Skeletal muscle satellite cell (primary cell): ENCODE data around the gene MYO5B.

ENCODE experiments used
- H3K27me3 ChIP-seq: 2 replicates; pipeline ENCODE4 v1.7.0; 2013; ENCODE audit warnings: low read length; ENCODE audit not compliant: control insufficient read depth, insufficient read depth
- H3K36me3 ChIP-seq: 2 replicates; pipeline ENCODE4 v1.7.0; 2013; ENCODE audit warnings: mild to moderate bottlenecking, control low read depth, low read length; ENCODE audit not compliant: insufficient read depth
- H3K4me1 ChIP-seq: 2 replicates; pipeline ENCODE4 v1.7.0; 2013; ENCODE audit warnings: low read length; ENCODE audit not compliant: control insufficient read depth, insufficient read depth
- H3K4me2 ChIP-seq: 2 replicates; pipeline ENCODE4 v1.7.0; 2013; ENCODE audit warnings: mild to moderate bottlenecking, low read length
- H3K4me3 ChIP-seq: 2 replicates; pipeline ENCODE4 v1.7.0; 2013; ENCODE audit warnings: low read length
- H3K9ac ChIP-seq: 2 replicates; pipeline ENCODE4 v1.7.0; 2013; ENCODE audit warnings: mild to moderate bottlenecking, low read depth, low read length, moderate library complexity
- H3K9me3 ChIP-seq: replicated peaks from 2 replicates; pipeline ENCODE4 v1.7.0; 2013; ENCODE audit warnings: mild to moderate bottlenecking, control low read depth, low read length

MYO5B gene

GRCh38 chr18:49959176-49959575 is 235.8 kb downstream of the MYO5B start:
- no peaks in the 10 kb centered on the region for H3K4me1 ChIP-seq
- H3K4me2 ChIP-seq: no peak overlapping the region
- no peaks in the 10 kb centered on the region for H3K9me3 ChIP-seq
- no peak overlapping the region for H3K4me3 ChIP-seq
- H3K9ac ChIP-seq: no peak overlapping the region
- H3K27me3 ChIP-seq: peaks cover 33% of the 10 kb centered on the region
- no peaks in the 10 kb centered on the region for H3K36me3 ChIP-seq

- no peak overlapping the region for H3K4me2 ChIP-seq
- peaks cover 47% of the 10 kb centered on the region for H3K27me3 ChIP-seq
- no peaks in the 10 kb centered on the region for H3K9me3 ChIP-seq
These were observed 239.7 kb downstream of the MYO5B start for GRCh38 chr18:49955263-49955662.

GRCh38 chr18:49953391-49953790 is 241.6 kb downstream of the MYO5B start:
- H3K9ac ChIP-seq: no peak overlapping the region
- H3K4me2 ChIP-seq: no peak overlapping the region
- H3K9me3 ChIP-seq: no peaks in the 10 kb centered on the region
- no peak overlapping the region for H3K4me3 ChIP-seq
- H3K4me1 ChIP-seq: no peaks in the 10 kb centered on the region
- no peaks in the 10 kb centered on the region for H3K36me3 ChIP-seq
- peaks cover 42% of the 10 kb centered on the region for H3K27me3 ChIP-seq

More at GRCh38 chr18:49955263-49955662, 239.7 kb downstream of the MYO5B start:
- Histone ChIP-seq H3K9ac (no peak overlapping the region), H3K4me3 (no peak overlapping the region), H3K36me3 (no peaks in the 10 kb centered on the region), H3K4me1 (no peaks in the 10 kb centered on the region)

GRCh38 chr18:49949951-49950395 is 245.0 kb downstream of the MYO5B start:
- Histone ChIP-seq H3K9ac (no peak overlapping the region), H3K27me3 (peaks cover 34% of the 10 kb centered on the region), H3K36me3 (no peaks in the 10 kb centered on the region), H3K9me3 (no peaks in the 10 kb centered on the region), H3K4me1 (no peaks in the 10 kb centered on the region), H3K4me2 (no peak overlapping the region), H3K4me3 (no peak overlapping the region)

GRCh38 chr18:49948975-49949374 is 246.0 kb downstream of the MYO5B start:
- Histone ChIP-seq H3K27me3 (peaks cover 30% of the 10 kb centered on the region), H3K4me3 (no peak overlapping the region), H3K36me3 (no peaks in the 10 kb centered on the region), H3K9me3 (no peaks in the 10 kb centered on the region), H3K9ac (no peak overlapping the region), H3K4me2 (no peak overlapping the region), H3K4me1 (no peaks in the 10 kb centered on the region)

- no peaks in the 10 kb centered on the region for H3K9me3 ChIP-seq
- H3K27me3 ChIP-seq: peaks cover under 1% of the 10 kb centered on the region
- H3K36me3 ChIP-seq: no peaks in the 10 kb centered on the region
- no peak overlapping the region for H3K4me3 ChIP-seq
- no peak overlapping the region for H3K4me2 ChIP-seq
- H3K4me1 ChIP-seq: no peaks in the 10 kb centered on the region
- no peak overlapping the region for H3K9ac ChIP-seq
These were observed 250.3 kb downstream of the MYO5B start for GRCh38 chr18:49944663-49945062.

GRCh38 chr18:49936821-49937220 is 258.1 kb downstream of the MYO5B start:
- Histone ChIP-seq H3K4me3 (no peak overlapping the region), H3K27me3 (no peaks in the 10 kb centered on the region), H3K36me3 (no peaks in the 10 kb centered on the region), H3K9ac (no peak overlapping the region), H3K4me2 (no peak overlapping the region), H3K9me3 (no peaks in the 10 kb centered on the region), H3K4me1 (peaks cover 7% of the 10 kb centered on the region)

- Histone ChIP-seq H3K9me3 (no peaks in the 10 kb centered on the region), H3K9ac (no peak overlapping the region), H3K36me3 (no peaks in the 10 kb centered on the region), H3K4me1 (peaks cover 7% of the 10 kb centered on the region), H3K4me3 (no peak overlapping the region), H3K4me2 (no peak overlapping the region), H3K27me3 (no peaks in the 10 kb centered on the region)
These were observed 259.7 kb downstream of the MYO5B start for GRCh38 chr18:49935215-49935614.

GRCh38 chr18:49934457-49934856 is 260.5 kb downstream of the MYO5B start:
- no peaks in the 10 kb centered on the region for H3K27me3 ChIP-seq
- no peaks in the 10 kb centered on the region for H3K9me3 ChIP-seq
- peaks cover 7% of the 10 kb centered on the region for H3K4me1 ChIP-seq
- H3K9ac ChIP-seq: no peak overlapping the region
- no peaks in the 10 kb centered on the region for H3K36me3 ChIP-seq
- no peak overlapping the region for H3K4me3 ChIP-seq
- no peak overlapping the region for H3K4me2 ChIP-seq

GRCh38 chr18:49933530-49934128 is 261.3 kb downstream of the MYO5B start:
- Histone ChIP-seq H3K4me3 (no peak overlapping the region), H3K9me3 (no peaks in the 10 kb centered on the region), H3K4me1 (peaks cover 7% of the 10 kb centered on the region), H3K9ac (no peak overlapping the region), H3K27me3 (no peaks in the 10 kb centered on the region), H3K36me3 (no peaks in the 10 kb centered on the region), H3K4me2 (no peak overlapping the region)

GRCh38 chr18:49931760-49932159 is 263.2 kb downstream of the MYO5B start:
- H3K4me2 ChIP-seq: no peak overlapping the region
- no peaks in the 10 kb centered on the region for H3K27me3 ChIP-seq
- peaks cover 7% of the 10 kb centered on the region for H3K4me1 ChIP-seq
- no peaks in the 10 kb centered on the region for H3K9me3 ChIP-seq
- H3K4me3 ChIP-seq: no peak overlapping the region
- no peaks in the 10 kb centered on the region for H3K36me3 ChIP-seq
- no peak overlapping the region for H3K9ac ChIP-seq

GRCh38 chr18:49931179-49931578 is 263.8 kb downstream of the MYO5B start:
- Histone ChIP-seq H3K4me3 (no peak overlapping the region), H3K27me3 (no peaks in the 10 kb centered on the region), H3K4me2 (no peak overlapping the region), H3K9ac (no peak overlapping the region), H3K4me1 (peaks cover 7% of the 10 kb centered on the region), H3K36me3 (no peaks in the 10 kb centered on the region), H3K9me3 (no peaks in the 10 kb centered on the region)
